HCT116 (cell line): Measurements from ENCODE around the gene ALG2. TPM values are rescaled to one million over a fixed set of nuclear protein-coding genes. Genes with fewer than 3 reads are reported as not detected.

ENCODE experiments used
- ATAC-seq: fragments of 200-7000 bp; cut with Tn5 transposase; 2 replicates; pipeline ENCODE4 v1.9.1; 2020; ENCODE audit warnings: mild to moderate bottlenecking, moderate library complexity
- BruUV-seq: library from RNA; stranded (reverse); fragments of 400-500 nt; replicated peaks from 2 replicates; lab custom pipeline; 2021; lab: Mats Ljungman, UMichigan
- CTCF ChIA-PET: fragments of 300-600 bp; sonication (Branson Sonifier 250); formaldehyde crosslinking; loops from one replicate; lab custom pipeline; 2021; ENCODE audit warnings: antibody characterized with exemption; lab: Charles Lee
- POLR2A ChIA-PET: fragments of 300-600, 350-600 bp; sonication (Branson Sonifier 250); formaldehyde crosslinking; loops from one replicate; lab custom pipeline; 2021; ENCODE audit warnings: antibody characterized with exemption; lab: Charles Lee
- RAD21 ChIA-PET, 2 experiments: fragments of 300-600 bp; sonication (Branson Sonifier 250); formaldehyde crosslinking; loops; one replicate each; lab custom pipeline; 2023; ENCODE audit warnings: low total read pairs in 2 of 2; ENCODE audit not compliant: uncharacterized antibody in 2 of 2, unreplicated experiment in 2 of 2, low non-redundant PET in 1 of 2; lab: Charles Lee
- DNase-seq: peaks from one replicate; pipeline ENCODE4 v3.0.0-alpha.2; 2010; ENCODE audit warnings: low read depth, low spot score
- H2AFZ ChIP-seq: fragments of 200-600 bp; shearing (Covaris generic), sonication (generic); 2 replicates; pipeline ENCODE4 v1.6.1; 2017; ENCODE audit warnings: low read depth, mixed run types, mixed read lengths, antibody characterized with exemption, low read length; ENCODE audit not compliant: poor library complexity, severe bottlenecking
- H3K27ac ChIP-seq: 2 replicates; pipeline ENCODE4 v1.5.1; 2012; ENCODE audit warnings: low read depth, low read length
- H3K27me3 ChIP-seq: fragments of 200-600 bp; sonication (generic); 2 replicates; pipeline ENCODE4 v1.6.1; 2016; ENCODE audit warnings: mixed run types, low read length, mixed read lengths; ENCODE audit not compliant: insufficient read depth
- H3K36me3 ChIP-seq, 2 experiments: fragments of 200-500 bp in 1 of 2; fragments of 200-600 bp in 1 of 2; sonication (Bioruptor generic) in 1 of 2; sonication (generic) in 1 of 2; 2 replicates each; pipeline versions ENCODE4 v1.5.1 to v1.6.1; 2014 to 2016; ENCODE audit warnings: low read length in 2 of 2, inconsistent platforms in 1 of 2, mixed read lengths in 1 of 2, mixed run types in 1 of 2; ENCODE audit not compliant: insufficient read depth in 2 of 2, control insufficient read depth in 1 of 2
- H3K4me1 ChIP-seq, 2 experiments: fragments of 200-600 bp in 1 of 2; sonication (generic) in 1 of 2; 2 replicates each; pipeline versions ENCODE4 v1.5.1 to v1.6.1; 2012 to 2017; ENCODE audit warnings: low read length in 2 of 2, inconsistent platforms in 1 of 2, mild to moderate bottlenecking in 1 of 2, mixed read lengths in 1 of 2, mixed run types in 1 of 2, moderate library complexity in 1 of 2; ENCODE audit not compliant: insufficient read depth in 2 of 2, control insufficient read depth in 1 of 2
- H3K4me2 ChIP-seq: fragments of 200-600 bp; sonication (generic); 2 replicates; pipeline ENCODE4 v1.6.1; 2017; ENCODE audit warnings: mixed run types, low read length, mixed read lengths
- H3K4me3 ChIP-seq, 2 experiments: fragments of 200-600 bp in 1 of 2; sonication (generic) in 1 of 2; replicated peaks in 1 of 2; 2 replicates each; pipeline ENCODE4 v1.5.1; 2011 to 2016; ENCODE audit warnings: low read length in 2 of 2, control low read depth in 1 of 2, low read depth in 1 of 2, mild to moderate bottlenecking in 1 of 2, mixed read lengths in 1 of 2, mixed run types in 1 of 2
- H3K79me2 ChIP-seq: fragments of 200-600 bp; sonication (generic); 2 replicates; pipeline ENCODE4 v1.6.1; 2017; ENCODE audit warnings: mild to moderate bottlenecking, mixed run types, low read length, moderate library complexity, mixed read lengths; ENCODE audit not compliant: insufficient read depth
- H3K9ac ChIP-seq: fragments of 200-600 bp; sonication (generic); 2 replicates; pipeline ENCODE4 v1.6.1; 2016; ENCODE audit warnings: low read length, mixed read lengths
- H3K9me2 ChIP-seq: fragments of 200-600 bp; sonication (generic), shearing (Covaris generic); 2 replicates; pipeline ENCODE4 v1.6.1; 2017; ENCODE audit warnings: mixed run types, mild to moderate bottlenecking, moderate library complexity; ENCODE audit not compliant: insufficient read depth
- H3K9me3 ChIP-seq, 2 experiments: fragments of 200-500 bp in 1 of 2; fragments of 200-600 bp in 1 of 2; sonication (Bioruptor generic) in 1 of 2; sonication (generic) in 1 of 2; 2 replicates each; pipeline ENCODE4 v1.6.1; 2014 to 2017; ENCODE audit warnings: low read length in 2 of 2, mixed read lengths in 2 of 2, inconsistent platforms in 1 of 2, low read depth in 1 of 2, mild to moderate bottlenecking in 1 of 2, mixed run types in 1 of 2, moderate library complexity in 1 of 2; ENCODE audit not compliant: control insufficient read depth in 1 of 2, insufficient read depth in 1 of 2
- H4K20me1 ChIP-seq: fragments of 200-600 bp; sonication (generic), shearing (Covaris generic); 2 replicates; pipeline ENCODE4 v1.6.1; 2017; ENCODE audit warnings: mixed run types, mild to moderate bottlenecking, moderate library complexity; ENCODE audit not compliant: insufficient read depth
- ATF3 ChIP-seq: IDR thresholded peaks from 2 replicates; pipeline ENCODE4 v1.6.1; 2012
- CBX3 ChIP-seq: IDR thresholded peaks from 2 replicates; pipeline ENCODE4 v1.6.1; 2012; ENCODE audit warnings: low read depth
- CTCF ChIP-seq, 3 experiments: fragments of 200-600 bp in 1 of 3; sonication (generic) in 1 of 3; IDR thresholded peaks in 2 of 3; conservative IDR thresholded peaks in 1 of 3; 2 replicates each; pipeline ENCODE4 v1.5.1; 2012 to 2017; ENCODE audit warnings: low read depth in 2 of 3, low read length in 2 of 3, antibody characterized with exemption in 1 of 3, borderline replicate concordance in 1 of 3, control low read depth in 1 of 3, mild to moderate bottlenecking in 1 of 3, mixed read lengths in 1 of 3, mixed run types in 1 of 3, moderate library complexity in 1 of 3; ENCODE audit not compliant: insufficient read depth in 1 of 3
- EGR1 ChIP-seq: IDR thresholded peaks from 2 replicates; pipeline ENCODE4 v1.6.1; 2012; ENCODE audit warnings: low read depth
- ELF1 ChIP-seq: IDR thresholded peaks from 2 replicates; pipeline ENCODE4 v1.6.1; 2012; ENCODE audit warnings: low read depth, borderline replicate concordance
- EZH2 ChIP-seq: fragments of 200-600 bp; sonication (generic); IDR thresholded peaks from 2 replicates; pipeline ENCODE4 v1.6.1; 2017; ENCODE audit warnings: antibody characterized with exemption, mixed run types
- EZH2phosphoT487 ChIP-seq: fragments of 200-600 bp; IDR thresholded peaks from 2 replicates; pipeline ENCODE4 v1.6.1; 2018; ENCODE audit warnings: antibody characterized with exemption, borderline replicate concordance
- FOSL1 ChIP-seq: IDR thresholded peaks from 2 replicates; pipeline ENCODE4 v1.6.1; 2012; ENCODE audit warnings: low read depth
- MAX ChIP-seq: IDR thresholded peaks from 2 replicates; pipeline ENCODE4 v1.6.1; 2012
- POLR2A ChIP-seq: IDR thresholded peaks from 2 replicates; pipeline ENCODE4 v1.7.0; 2011; ENCODE audit warnings: borderline replicate concordance; ENCODE audit not compliant: insufficient read depth, insufficient read length; ENCODE audit errors: extremely low read depth
- RAD21 ChIP-seq: IDR thresholded peaks from 2 replicates; pipeline ENCODE4 v1.6.1; 2012; ENCODE audit warnings: low read depth, mild to moderate bottlenecking
- REST ChIP-seq: IDR thresholded peaks from 2 replicates; pipeline ENCODE4 v1.6.1; 2012; ENCODE audit warnings: low read depth
- SIN3A ChIP-seq: IDR thresholded peaks from 2 replicates; pipeline ENCODE4 v1.6.1; 2012; ENCODE audit warnings: low read depth
- SP1 ChIP-seq: IDR thresholded peaks from 2 replicates; pipeline ENCODE4 v1.6.1; 2012; ENCODE audit warnings: low read depth
- SRF ChIP-seq: IDR thresholded peaks from 2 replicates; pipeline ENCODE4 v1.6.1; 2012; ENCODE audit warnings: low read depth
- TCF7L2 ChIP-seq: IDR thresholded peaks from 2 replicates; pipeline ENCODE4 v1.7.0; 2011; ENCODE audit warnings: borderline replicate concordance, inconsistent platforms; ENCODE audit not compliant: insufficient read depth, insufficient read length; ENCODE audit errors: extremely low read depth
- YY1 ChIP-seq: IDR thresholded peaks from 2 replicates; pipeline ENCODE4 v1.6.1; 2011; ENCODE audit warnings: low read length, low read depth, moderate library complexity, mild to moderate bottlenecking; ENCODE audit not compliant: insufficient replicate concordance; ENCODE audit errors: extremely low read depth
- ZFX ChIP-seq: fragments of 450-650 bp; IDR thresholded peaks from 2 replicates; pipeline ENCODE4 v1.6.1; 2017
- ZNF274 ChIP-seq: fragments of 200-500 bp; sonication (Bioruptor generic); IDR thresholded peaks from 2 replicates; pipeline ENCODE4 v1.6.1; 2014; ENCODE audit warnings: mild to moderate bottlenecking, low read depth, low read length, inconsistent platforms
- intact Hi-C: fragments of 100-400 bp; cut with micrococcal nuclease; formaldehyde crosslinking; loops from 2 replicates; pipeline ENCODE4 v1.10.0; 2022
- total RNA-seq: library from RNA; stranded (reverse); gene quantifications from one replicate; pipeline ENCODE4 v1.2.1, GENCODE V29; 2021; ENCODE audit not compliant: unreplicated experiment
- TF ChIP-seq, protein P1 (sequence below): IDR thresholded peaks from 2 replicates; pipeline ENCODE4 v1.6.1; 2011; ENCODE audit warnings: mild to moderate bottlenecking, low read length, moderate library complexity; ENCODE audit not compliant: insufficient replicate concordance; ENCODE audit errors: extremely low read depth

Gene ALG2
- total RNA-seq, 1 experiment from 2014 or later: 27.9 TPM

GRCh38 chr9:99221266-99221620 is 499 bp downstream of the ALG2 start:
- peaks cover 96% of the 10 kb centered on the region for H3K79me2 ChIP-seq
- BruUV-seq: no TSS peak
- H3K4me3 ChIP-seq: peak overlapping the region; percentile 72 to 95
- H2AFZ ChIP-seq: no peak overlapping the region
- TF ChIP-seq SIN3A: no peak
- TF ChIP-seq EGR1: no peak
- no peak for TF ChIP-seq SRF
- TF ChIP-seq REST: no peak
- no peak for TF ChIP-seq YY1
- TF ChIP-seq SP1: no peak
- no peak for TF ChIP-seq RAD21
- no peak for TF ChIP-seq ELF1
- TF ChIP-seq ATF3: no peak
- no peak for TF ChIP-seq CBX3
- TF ChIP-seq FOSL1: no peak
- no peak for TF ChIP-seq CTCF (IDR thresholded peaks at IDR 0.05 in 2 of 3, conservative IDR thresholded peaks at IDR 0.05 in 1 of 3; ENCODE audit: borderline replicate concordance in 1 of 3, insufficient read depth in 1 of 3, low read depth in 2 of 3, low read length in 2 of 3)
- no peak for TF ChIP-seq POLR2A
- no peak for TF ChIP-seq EZH2
- TF ChIP-seq ZNF274: no peak
- TF ChIP-seq, protein P1, sequence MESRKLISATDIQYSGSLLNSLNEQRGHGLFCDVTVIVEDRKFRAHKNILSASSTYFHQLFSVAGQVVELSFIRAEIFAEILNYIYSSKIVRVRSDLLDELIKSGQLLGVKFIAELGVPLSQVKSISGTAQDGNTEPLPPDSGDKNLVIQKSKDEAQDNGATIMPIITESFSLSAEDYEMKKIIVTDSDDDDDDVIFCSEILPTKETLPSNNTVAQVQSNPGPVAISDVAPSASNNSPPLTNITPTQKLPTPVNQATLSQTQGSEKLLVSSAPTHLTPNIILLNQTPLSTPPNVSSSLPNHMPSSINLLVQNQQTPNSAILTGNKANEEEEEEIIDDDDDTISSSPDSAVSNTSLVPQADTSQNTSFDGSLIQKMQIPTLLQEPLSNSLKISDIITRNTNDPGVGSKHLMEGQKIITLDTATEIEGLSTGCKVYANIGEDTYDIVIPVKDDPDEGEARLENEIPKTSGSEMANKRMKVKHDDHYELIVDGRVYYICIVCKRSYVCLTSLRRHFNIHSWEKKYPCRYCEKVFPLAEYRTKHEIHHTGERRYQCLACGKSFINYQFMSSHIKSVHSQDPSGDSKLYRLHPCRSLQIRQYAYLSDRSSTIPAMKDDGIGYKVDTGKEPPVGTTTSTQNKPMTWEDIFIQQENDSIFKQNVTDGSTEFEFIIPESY: no peak
- TF ChIP-seq EZH2phosphoT487: no peak
- TF ChIP-seq ZFX: no peak
- no peak for TF ChIP-seq TCF7L2
- no peak for TF ChIP-seq MAX
- H3K9me2 ChIP-seq: no peaks in the 10 kb centered on the region
- no peak for DNase-seq
- H4K20me1 ChIP-seq: no peaks in the 10 kb centered on the region; the same call in 1 of the 2 replicates
- POLR2A ChIA-PET: interaction anchor here (0.6 to 1.6 kb wide), 4 partner anchors 10 to 226 kb away, joined by 3 to 7 read pairs (median 4); no protein-coding TSS in a partner anchor
- CTCF ChIA-PET: interaction anchor here (1.0 kb wide), 1 partner anchor 58 kb away, joined by 3 read pairs; no protein-coding TSS in a partner anchor
- H3K4me1 ChIP-seq: peaks cover 6 to 20% of the 10 kb centered on the region in 2 experiments; a peak in 3 of 4 replicates
- H3K9ac ChIP-seq: peak overlapping the region; percentile 92
- H3K27me3 ChIP-seq: no peaks in the 10 kb centered on the region
- no peaks in the 10 kb centered on the region for H3K9me3 ChIP-seq
- H3K36me3 ChIP-seq: peaks cover 8 to 15% of the 10 kb centered on the region in 2 experiments; a peak in 3 of 4 replicates
- H3K27ac ChIP-seq: peak overlapping the region; percentile 83
- intact Hi-C loops: no loop called here
- RAD21 ChIA-PET: interaction anchor here in 1 of 2 experiments (1.5 kb wide), 1 partner anchor 373 kb away, joined by 3 read pairs; no protein-coding TSS in a partner anchor
- peak overlapping the region; percentile 89 for H3K4me2 ChIP-seq
- no peak for ATAC-seq
